ENCODE results near the gene EDN1. TPM values are rescaled to one million over a fixed set of nuclear protein-coding genes. Genes with fewer than 3 reads are reported as not detected.

EDN1 gene
- total and polyA plus RNA-seq, 10 of the 15 experiments (the other 5 are each of a cell fraction or from before 2014, with no cell fraction given) = 2.0 to 6.6 (median 3.1) TPM

GRCh38 chr6:12271997-12272396 is 18.2 kb upstream of the EDN1 start (continued):
- TF ChIP-seq MYB (IDR thresholded peaks at IDR 0.05; ENCODE audit: borderline replicate concordance, low read depth, low read length) (no peak), MEF2A (IDR thresholded peaks at IDR 0.05; ENCODE audit: insufficient read depth, low read depth, low read length) (no peak), ASH2L (IDR thresholded peaks at IDR 0.05; ENCODE audit: borderline replicate concordance, low read depth) (no peak), RAD21 (IDR thresholded peaks at IDR 0.05; ENCODE audit: insufficient read depth, low read depth, low read length) (no peak), BCL3 (IDR thresholded peaks at IDR 0.05; ENCODE audit: borderline replicate concordance, insufficient read depth, low read depth, low read length, poor library complexity, severe bottlenecking) (no peak), USF1 (IDR thresholded peaks at IDR 0.05; ENCODE audit: borderline replicate concordance, extremely low read length, insufficient read depth, low read depth, low read length) (no peak), SREBF1 (IDR thresholded peaks at IDR 0.05; ENCODE audit: low read length) (no peak), RAD51 (IDR thresholded peaks at IDR 0.05) (no peak), STAT3 (IDR thresholded peaks at IDR 0.05; ENCODE audit: low read depth, low read length) (no peak)

- CTCF ChIA-PET = interaction anchor here (0.9 to 1.2 kb wide), 2 partner anchors 12 to 15 kb away, joined by 3 to 6 read pairs; no protein-coding TSS in a partner anchor
- Histone ChIP-seq H4K20me1 (ENCODE audit: control insufficient read depth, insufficient read depth) (no peaks in the 10 kb centered on the region), H3K9me3 (replicated peaks; ENCODE audit: control insufficient read depth, insufficient read depth, low read length) (no peaks in the 10 kb centered on the region; the same call in 1 of the 3 replicates), H3K36me3 (ENCODE audit: control insufficient read depth in 2 of 2, insufficient read depth in 2 of 2, low read length in 1 of 2) (no peaks in the 10 kb centered on the region), H3K27me3 (replicated peaks in 1 of 2; ENCODE audit: control insufficient read depth in 2 of 2, insufficient read depth in 2 of 2, low read length in 1 of 2) (no peaks in the 10 kb centered on the region), H3K27ac (ENCODE audit: control insufficient read depth, insufficient read depth) (no peak overlapping the region), H3K4me1 (ENCODE audit: control insufficient read depth, insufficient read depth, low read length) (peaks cover 4% of the 10 kb centered on the region; the same call in 1 of the 2 replicates), H3K4me3 (no peak overlapping the region), H2AFZ (ENCODE audit: control insufficient read depth, low read depth, low read length) (no peak overlapping the region), H3K9ac (ENCODE audit: control insufficient read depth, insufficient read depth, low read length) (no peak overlapping the region), H3K4me2 (ENCODE audit: control insufficient read depth, insufficient read depth) (no peak overlapping the region), H3K79me2 (ENCODE audit: control insufficient read depth, insufficient read depth, low read length) (no peaks in the 10 kb centered on the region)
- TF ChIP-seq POLR2AphosphoS5 (IDR thresholded peaks at IDR 0.05; ENCODE audit: low read length) (no peak), PML (IDR thresholded peaks at IDR 0.05; ENCODE audit: low read length) (no peak), PKNOX1 (IDR thresholded peaks at IDR 0.05) (peak; percentile 42; the same call in 1 of the 2 replicates)
- RAD21 ChIA-PET (ENCODE audit: unreplicated experiment) = interaction anchor here (0.7 kb wide), 1 partner anchor 12 kb away, joined by 3 read pairs; no protein-coding TSS in a partner anchor
- in situ Hi-C loops (cut with MboI) = no loop called here
- BruUV-seq (replicated peaks) = no TSS peak
- WGBS (ENCODE audit: insufficient coverage, insufficient replicate concordance, low lambda C conversion rate, missing lambda C conversion rate) = 0% methylated on average over 2 of the region's 2 CpGs
- no peak for FAIRE-seq
- intact Hi-C loops (cut with micrococcal nuclease; ENCODE audit: unreplicated experiment) = no loop called here
- SMC1A ChIA-PET (ENCODE audit: uncharacterized antibody, unreplicated experiment) = interaction anchor here (1.2 to 2.0 kb wide), 2 partner anchors 11 to 16 kb away, joined by 3 to 4 read pairs; no protein-coding TSS in a partner anchor
- DNase-seq (ENCODE audit: low read depth, low spot score) = no peak
- peak; percentile 64 for ATAC-seq
- POLR2A ChIA-PET = no interaction called here
Observed at GRCh38 chr6:12275107-12275506, 15.1 kb upstream of the EDN1 start.
